Glutamatergic neuron (in vitro differentiated cells): Measurements from ENCODE around the gene TTC23L. TPM values are rescaled to one million over a fixed set of nuclear protein-coding genes. Genes with fewer than 3 reads are reported as not detected.

Experiments
- DNase-seq: peaks from one replicate; pipeline ENCODE4 v3.0.0; 2022
- H3K27ac Mint-ChIP-seq: one replicate; pipeline ENCODE4 v1.8.0; 2020; ENCODE audit warnings: mild to moderate bottlenecking, mixed read lengths, inconsistent platforms; ENCODE audit not compliant: unreplicated experiment
- H3K27me3 Mint-ChIP-seq: one replicate; pipeline ENCODE4 v1.8.0; 2020; ENCODE audit warnings: mild to moderate bottlenecking, moderate library complexity, mixed read lengths, inconsistent platforms; ENCODE audit not compliant: unreplicated experiment
- H3K36me3 Mint-ChIP-seq: one replicate; pipeline ENCODE4 v1.8.0; 2020; ENCODE audit warnings: mild to moderate bottlenecking, mixed read lengths, inconsistent platforms; ENCODE audit not compliant: unreplicated experiment
- H3K4me1 Mint-ChIP-seq: one replicate; pipeline ENCODE4 v1.8.0; 2020; ENCODE audit warnings: mild to moderate bottlenecking, low read depth, mixed read lengths, inconsistent platforms; ENCODE audit not compliant: unreplicated experiment
- H3K4me3 Mint-ChIP-seq: one replicate; pipeline ENCODE4 v1.8.0; 2020; ENCODE audit warnings: mild to moderate bottlenecking, mixed read lengths, inconsistent platforms; ENCODE audit not compliant: unreplicated experiment
- H3K9me3 Mint-ChIP-seq: one replicate; pipeline ENCODE4 v1.8.0; 2020; ENCODE audit warnings: mild to moderate bottlenecking, moderate library complexity, mixed read lengths, inconsistent platforms; ENCODE audit not compliant: unreplicated experiment
- total RNA-seq: library from RNA; stranded (reverse); fragmentation: NEBNext Ultra II Directional; extraction: Animal tissue kit (Norgen Biotek cat#: 25700); gene quantifications from one replicate; pipeline ENCODE4 v1.2.1, GENCODE V29; 2021; ENCODE audit not compliant: unreplicated experiment
- TF ChIP-seq, protein P1 (sequence below): fragments of 200-600 bp; sonication (generic); IDR thresholded peaks from one replicate; pipeline ENCODE4 v1.5.0; 2021; ENCODE audit not compliant: partially characterized antibody, unreplicated experiment

The TTC23L gene
- total RNA-seq, 1 donor from 2014 or later, result 1.2 TPM

DNA sequence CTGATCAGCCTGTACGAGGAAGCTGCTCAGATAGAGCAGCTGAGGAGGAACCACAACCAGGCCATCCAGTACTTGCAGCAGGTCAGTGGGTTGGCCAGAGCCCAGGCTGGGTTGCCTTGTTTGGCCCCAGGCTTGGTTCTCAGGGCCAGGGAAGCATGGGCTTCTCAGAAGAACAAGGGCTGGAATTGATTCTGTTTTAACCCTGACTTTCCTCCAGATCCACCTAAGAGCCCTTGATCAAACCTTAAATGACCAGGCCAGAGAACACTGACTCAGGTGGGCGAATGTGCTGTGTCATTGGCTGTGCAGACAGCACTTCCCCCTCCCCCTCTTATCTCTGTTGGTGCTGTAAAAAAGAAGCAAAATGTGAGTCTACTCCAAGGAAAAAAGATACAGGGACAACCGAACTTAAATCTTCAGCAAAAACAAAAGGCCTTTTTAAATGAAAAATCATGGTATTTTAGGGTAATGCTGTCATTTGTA, 28.1 kb downstream of the TTC23L start:
- Mint-ChIP-seq H3K4me3 (no peak overlapping the region), H3K4me1 (peaks cover 14% of the 10 kb centered on the region), H3K27me3 (peaks cover 2% of the 10 kb centered on the region), H3K27ac (no peak overlapping the region), H3K9me3 (no peaks in the 10 kb centered on the region), H3K36me3 (no peaks in the 10 kb centered on the region)
- no peak for DNase-seq
- TF ChIP-seq, protein P1, sequence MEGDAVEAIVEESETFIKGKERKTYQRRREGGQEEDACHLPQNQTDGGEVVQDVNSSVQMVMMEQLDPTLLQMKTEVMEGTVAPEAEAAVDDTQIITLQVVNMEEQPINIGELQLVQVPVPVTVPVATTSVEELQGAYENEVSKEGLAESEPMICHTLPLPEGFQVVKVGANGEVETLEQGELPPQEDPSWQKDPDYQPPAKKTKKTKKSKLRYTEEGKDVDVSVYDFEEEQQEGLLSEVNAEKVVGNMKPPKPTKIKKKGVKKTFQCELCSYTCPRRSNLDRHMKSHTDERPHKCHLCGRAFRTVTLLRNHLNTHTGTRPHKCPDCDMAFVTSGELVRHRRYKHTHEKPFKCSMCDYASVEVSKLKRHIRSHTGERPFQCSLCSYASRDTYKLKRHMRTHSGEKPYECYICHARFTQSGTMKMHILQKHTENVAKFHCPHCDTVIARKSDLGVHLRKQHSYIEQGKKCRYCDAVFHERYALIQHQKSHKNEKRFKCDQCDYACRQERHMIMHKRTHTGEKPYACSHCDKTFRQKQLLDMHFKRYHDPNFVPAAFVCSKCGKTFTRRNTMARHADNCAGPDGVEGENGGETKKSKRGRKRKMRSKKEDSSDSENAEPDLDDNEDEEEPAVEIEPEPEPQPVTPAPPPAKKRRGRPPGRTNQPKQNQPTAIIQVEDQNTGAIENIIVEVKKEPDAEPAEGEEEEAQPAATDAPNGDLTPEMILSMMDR, result no peak

DNA sequence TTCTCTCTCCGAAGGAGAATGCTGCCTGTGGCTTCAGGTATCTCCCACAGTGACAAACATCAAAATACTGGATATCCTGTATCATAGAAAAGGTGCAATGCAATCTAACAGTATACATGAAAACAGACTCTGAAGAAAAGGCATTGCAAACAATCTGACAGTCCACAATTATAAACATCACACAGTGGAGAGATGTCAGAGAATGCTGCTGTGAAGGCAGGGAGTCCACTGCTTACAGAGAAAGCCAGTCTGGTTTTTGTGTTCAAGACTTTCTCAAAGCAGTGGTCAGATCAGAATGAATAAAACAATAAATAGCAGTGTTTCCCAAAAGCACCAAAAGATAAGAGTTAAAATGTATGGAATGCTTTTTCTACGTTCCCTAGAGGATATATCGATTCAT, 28.7 kb downstream of the TTC23L start:
- DNase-seq, result no peak
- Mint-ChIP-seq H3K4me3 (no peak overlapping the region), H3K36me3 (no peaks in the 10 kb centered on the region), H3K27ac (no peak overlapping the region), H3K9me3 (no peaks in the 10 kb centered on the region), H3K27me3 (peaks cover 2% of the 10 kb centered on the region), H3K4me1 (peaks cover 14% of the 10 kb centered on the region)
- TF ChIP-seq, protein P1, result no peak

DNA sequence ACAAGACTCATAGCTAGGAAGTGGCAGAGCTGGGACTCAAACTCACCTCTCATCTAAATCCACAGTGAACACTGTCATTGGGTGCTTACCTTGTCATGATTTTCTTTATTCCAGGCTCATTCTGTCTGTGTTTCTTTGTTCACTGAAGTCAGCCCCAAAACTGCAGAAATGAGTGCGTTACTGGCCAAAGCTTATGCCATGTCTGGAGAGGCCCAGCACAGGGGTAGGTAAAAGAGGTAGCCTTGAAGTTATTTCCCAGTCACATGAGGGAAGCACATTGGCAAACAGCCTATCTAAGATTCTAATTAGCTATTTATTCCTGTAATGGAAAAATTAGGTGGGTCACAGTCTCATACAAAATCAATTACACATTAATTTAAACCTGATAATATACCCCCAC, 29.8 kb downstream of the TTC23L start:
- Mint-ChIP-seq H3K4me1 (peaks cover 5% of the 10 kb centered on the region), H3K27ac (no peak overlapping the region), H3K9me3 (no peaks in the 10 kb centered on the region), H3K4me3 (no peak overlapping the region), H3K36me3 (no peaks in the 10 kb centered on the region), H3K27me3 (no peaks in the 10 kb centered on the region)
- DNase-seq, result no peak
- TF ChIP-seq, protein P1, result no peak

DNA sequence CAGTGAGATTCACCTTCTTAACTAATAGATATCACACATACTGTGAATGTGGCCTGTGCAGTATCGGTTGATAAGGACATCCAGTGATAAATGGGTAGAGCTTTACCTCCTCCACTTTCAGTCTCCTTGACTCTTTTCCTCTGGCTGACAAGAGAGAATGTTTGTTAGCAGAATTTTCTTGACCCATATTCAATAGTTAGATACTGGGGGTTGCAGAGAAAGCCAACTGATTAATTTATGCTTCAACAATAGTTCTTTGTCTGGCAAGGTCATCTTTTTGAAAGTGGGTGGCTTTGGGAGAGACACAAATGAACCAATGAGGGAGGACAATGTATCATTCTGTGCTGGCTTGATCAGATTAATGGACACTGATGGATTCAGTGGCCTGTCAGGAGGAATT, 30.3 kb downstream of the TTC23L start:
- H3K27ac Mint-ChIP-seq, result no peak overlapping the region
- DNase-seq, result no peak
- H3K36me3 Mint-ChIP-seq, result no peaks in the 10 kb centered on the region
- H3K4me1 Mint-ChIP-seq, result peaks cover under 1% of the 10 kb centered on the region
- H3K9me3 Mint-ChIP-seq, result no peaks in the 10 kb centered on the region
- TF ChIP-seq, protein P1, result no peak
- H3K4me3 Mint-ChIP-seq, result no peak overlapping the region
- H3K27me3 Mint-ChIP-seq, result no peaks in the 10 kb centered on the region

DNA sequence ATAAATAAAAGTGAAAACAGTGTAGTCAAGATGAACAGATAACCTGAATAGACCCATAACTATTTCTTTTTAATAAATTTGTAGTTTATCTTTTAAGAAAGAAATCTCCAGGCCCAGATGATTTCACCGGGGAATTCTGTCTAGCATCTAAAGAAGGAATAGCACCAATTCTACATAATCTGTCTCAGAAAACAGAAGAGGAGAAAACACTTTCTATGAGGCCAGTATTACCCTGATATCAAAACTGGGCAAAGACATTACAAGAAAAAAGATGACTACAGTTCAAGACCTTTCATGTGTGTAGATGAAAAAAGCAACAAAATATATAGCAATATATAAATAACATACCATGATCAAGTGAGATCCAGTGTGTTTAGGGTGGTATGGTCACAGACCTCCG, 31.4 kb downstream of the TTC23L start:
- Mint-ChIP-seq H3K27ac (no peak overlapping the region), H3K4me1 (no peaks in the 10 kb centered on the region), H3K9me3 (no peaks in the 10 kb centered on the region), H3K36me3 (no peaks in the 10 kb centered on the region), H3K27me3 (no peaks in the 10 kb centered on the region), H3K4me3 (no peak overlapping the region)
- DNase-seq, result no peak
- TF ChIP-seq, protein P1, result no peak
